T-helper 1 cell (primary cell): ENCODE measurements around the gene AREG.

Experiments used
- DNase-seq, 5 donors: peaks; one replicate each; pipeline ENCODE4 v3.0.0-alpha.2; 2012 to 2020

Gene AREG

DNA sequence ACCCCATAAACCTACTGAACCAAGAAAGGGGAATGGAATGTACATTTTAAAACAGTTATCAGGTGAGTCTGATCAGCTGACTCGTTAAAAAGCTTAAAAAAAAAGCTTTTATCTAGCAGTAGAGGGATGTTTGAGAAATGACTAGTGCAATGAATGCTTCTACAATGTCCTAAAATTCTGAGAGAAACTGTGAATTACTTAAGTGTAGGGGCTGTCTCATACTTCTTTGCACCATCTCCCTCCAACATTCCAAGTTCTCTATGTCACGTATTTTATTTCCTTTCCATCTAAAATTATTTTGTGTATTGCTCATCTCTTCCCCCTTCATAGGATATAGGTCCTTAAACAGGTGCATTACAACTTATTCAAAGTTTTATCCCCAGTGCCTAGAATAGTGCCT lies 11.9 kb upstream of the AREG start:
- DNase-seq = no peak

DNA sequence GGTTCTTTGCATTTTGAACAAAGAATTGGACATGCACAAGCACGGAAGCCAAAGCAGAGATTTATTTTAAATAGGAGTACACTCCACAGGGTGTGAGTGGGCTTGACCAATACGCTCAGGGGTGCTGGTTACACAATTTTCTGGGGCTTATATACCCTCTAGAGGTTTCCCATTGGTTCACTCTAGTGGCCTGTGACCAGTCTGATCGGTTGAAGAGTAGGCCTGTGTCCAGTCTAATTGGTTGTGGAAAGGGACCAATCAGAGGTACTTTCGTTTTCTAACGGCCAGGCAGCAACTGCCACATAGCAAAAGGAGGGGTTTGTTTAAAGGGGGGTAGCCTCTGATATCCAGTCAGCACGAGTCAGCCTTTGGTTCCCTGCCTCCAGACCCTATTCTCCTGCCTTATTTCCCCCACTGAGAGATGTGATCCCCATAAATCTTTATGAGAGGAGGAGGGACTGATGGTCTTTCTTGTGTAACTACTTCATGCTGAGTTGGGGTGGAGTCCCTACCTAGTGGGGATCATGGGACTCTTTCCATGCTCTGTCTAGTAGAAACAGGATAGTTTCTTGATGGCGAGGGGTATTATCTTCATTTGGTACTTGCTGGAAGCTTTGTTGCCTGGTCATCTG lies 11.3 kb upstream of the AREG start:
- DNase-seq = no peak

DNA sequence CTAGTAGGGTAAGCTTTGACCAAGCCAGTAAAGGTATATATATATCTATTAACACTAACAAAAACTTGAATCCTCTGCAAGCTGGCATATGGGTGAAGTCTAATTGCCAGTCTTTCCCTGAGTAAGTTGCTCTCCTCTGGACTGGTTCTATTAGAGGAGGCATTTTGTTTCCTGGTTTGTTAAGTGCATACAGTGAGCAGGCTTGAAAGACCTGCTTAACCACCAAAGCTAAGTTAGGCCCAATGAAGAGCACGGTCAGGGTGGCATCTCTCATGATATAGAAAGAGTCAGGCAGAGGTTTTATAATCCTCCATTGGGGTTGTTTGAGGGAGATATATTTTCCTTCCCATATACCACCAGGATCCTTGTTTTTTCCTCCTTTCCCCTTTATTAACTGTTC lies 9.6 kb upstream of the AREG start:
- no peak for DNase-seq

DNA sequence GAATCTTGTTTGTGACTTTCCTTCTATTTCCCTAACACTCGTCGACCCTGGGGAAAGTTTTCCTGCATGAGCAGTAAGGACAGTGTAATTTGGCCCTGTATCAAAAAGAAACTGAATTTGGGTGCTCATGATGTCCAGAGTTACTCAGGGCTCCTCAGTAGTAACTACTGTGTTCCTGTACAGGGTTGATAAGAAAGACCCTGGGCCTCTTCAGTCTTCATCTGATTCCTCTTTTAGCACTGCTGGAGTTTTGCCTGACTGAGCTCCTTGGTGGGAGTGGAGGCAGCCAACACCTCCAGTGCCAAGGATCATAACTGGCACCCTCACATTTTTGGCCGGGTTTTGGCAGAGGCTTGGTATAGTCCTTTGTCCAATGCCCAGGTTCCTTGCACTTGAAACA lies 7.1 kb upstream of the AREG start:
- DNase-seq = no peak

DNA sequence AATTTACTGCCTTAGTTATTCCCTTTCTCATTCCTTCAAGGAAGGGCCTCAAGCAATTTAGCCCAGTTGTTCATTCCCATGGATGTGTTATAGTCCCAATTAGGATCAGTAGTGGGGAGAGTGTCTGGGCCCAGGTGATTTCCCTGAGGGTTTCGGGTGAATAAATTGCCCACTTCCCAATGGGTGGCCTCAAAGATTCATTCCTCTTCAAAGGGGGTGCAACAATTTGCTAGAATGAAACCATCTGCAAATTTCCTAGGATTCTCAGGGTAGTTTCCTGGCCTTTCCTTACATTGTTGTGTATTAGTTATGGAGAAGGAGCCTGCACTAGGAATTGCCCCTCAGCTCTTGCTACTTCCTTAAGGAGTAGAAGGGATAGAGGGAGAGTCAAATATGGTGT lies 6.3 kb upstream of the AREG start:
- no peak for DNase-seq

DNA sequence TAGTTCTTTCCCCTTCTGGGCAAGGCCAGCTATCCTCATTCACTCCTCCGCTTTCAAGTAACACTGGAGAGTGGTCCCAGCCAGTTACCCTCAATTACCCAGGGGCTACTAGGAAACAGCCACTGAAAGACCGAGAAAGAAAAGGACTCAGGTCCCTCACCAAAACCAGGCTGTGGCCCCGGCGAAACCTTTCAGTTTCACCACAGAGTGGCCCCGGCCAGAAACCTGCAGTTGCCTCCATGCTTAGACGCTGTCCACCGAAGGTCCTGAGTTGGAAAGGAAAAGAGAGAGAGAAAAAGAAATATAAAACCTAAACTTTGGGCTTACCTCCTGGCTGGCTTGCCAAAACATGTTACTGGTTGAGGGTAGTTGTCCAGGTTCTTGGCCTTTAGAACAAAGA lies 5.0 kb upstream of the AREG start:
- no peak for DNase-seq

DNA sequence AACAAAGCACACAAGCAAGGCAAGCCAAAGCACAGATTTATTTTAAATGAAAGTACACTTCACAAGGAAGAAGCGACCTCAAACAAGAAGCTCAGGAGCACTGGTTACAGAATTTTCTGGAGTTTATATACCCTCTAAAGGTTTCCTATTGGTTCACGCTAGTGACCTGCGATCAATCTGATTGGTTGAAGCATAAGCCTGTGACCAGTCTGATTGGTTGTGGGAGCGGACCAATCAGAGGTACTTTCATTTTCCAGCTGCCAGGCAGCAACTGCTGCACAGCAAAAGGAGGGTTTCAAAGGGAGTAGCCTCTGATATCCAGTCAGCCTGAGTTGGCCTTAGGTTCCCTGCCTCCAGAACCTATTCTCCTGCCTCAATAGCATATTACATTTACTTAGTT lies 4.6 kb upstream of the AREG start:
- DNase-seq = no peak

DNA sequence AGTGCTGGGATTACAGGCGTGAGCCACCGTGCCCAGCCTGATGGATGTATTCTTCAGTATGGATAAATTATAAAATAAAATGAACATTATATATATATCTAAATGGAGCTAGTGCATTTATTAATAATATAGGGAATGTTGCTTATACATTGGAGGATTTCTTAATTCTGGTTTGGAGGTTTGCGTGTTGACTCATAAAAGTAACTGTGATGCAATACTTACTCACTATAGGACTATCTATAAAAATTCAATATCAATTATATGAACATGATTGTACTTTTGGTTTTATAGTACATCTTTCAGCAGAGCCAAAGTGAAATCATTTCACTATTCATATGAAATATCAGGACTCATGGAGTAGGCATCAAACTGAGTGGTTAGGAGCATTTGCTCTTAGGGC lies 3.2 kb upstream of the AREG start:
- DNase-seq = no peak

DNA sequence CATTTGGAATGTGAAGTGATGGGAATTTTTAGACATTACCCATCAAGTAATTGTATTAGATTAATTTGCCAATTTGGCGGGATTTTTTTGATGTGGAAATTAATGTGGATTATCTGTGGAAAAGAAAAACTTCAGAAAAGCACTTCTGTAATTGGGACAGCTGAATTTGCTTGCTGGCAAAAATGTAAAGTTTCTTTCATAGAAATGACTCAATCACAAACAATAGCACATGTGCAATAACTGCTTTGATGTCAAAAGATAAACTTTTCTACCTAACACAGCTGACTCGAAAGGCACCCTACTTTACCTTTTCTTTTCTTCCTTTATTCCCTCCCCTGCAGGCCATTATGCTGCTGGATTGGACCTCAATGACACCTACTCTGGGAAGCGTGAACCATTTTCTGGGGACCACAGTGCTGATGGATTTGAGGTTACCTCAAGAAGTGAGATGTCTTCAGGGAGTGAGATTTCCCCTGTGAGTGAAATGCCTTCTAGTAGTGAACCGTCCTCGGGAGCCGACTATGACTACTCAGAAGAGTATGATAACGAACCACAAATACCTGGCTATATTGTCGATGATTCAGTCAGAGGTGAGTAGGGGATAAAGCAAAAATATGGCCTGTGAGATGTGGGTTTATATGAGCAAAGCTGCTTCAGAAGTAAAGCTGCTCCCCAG lies 1.4 kb downstream of the AREG start:
- DNase-seq = no peak

DNA sequence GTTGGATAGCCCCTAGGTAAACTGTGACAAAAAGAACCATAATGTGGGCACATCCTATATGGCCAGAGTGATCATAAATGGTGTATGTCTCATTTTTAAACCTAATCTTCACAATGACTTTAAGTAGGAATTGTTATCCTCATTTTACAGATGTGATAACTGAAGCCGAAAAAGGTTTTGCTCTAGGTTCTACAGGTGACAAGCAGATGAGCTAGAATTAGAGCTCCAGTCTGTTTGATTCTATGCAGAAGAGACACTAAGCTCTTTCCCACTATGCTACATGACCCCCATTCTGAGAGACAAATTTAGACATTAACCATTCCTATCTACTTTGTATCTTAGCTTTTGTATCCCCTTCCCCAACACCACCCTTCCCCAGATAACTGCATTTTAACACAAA lies 2.0 kb downstream of the AREG start:
- DNase-seq = no peak

DNA sequence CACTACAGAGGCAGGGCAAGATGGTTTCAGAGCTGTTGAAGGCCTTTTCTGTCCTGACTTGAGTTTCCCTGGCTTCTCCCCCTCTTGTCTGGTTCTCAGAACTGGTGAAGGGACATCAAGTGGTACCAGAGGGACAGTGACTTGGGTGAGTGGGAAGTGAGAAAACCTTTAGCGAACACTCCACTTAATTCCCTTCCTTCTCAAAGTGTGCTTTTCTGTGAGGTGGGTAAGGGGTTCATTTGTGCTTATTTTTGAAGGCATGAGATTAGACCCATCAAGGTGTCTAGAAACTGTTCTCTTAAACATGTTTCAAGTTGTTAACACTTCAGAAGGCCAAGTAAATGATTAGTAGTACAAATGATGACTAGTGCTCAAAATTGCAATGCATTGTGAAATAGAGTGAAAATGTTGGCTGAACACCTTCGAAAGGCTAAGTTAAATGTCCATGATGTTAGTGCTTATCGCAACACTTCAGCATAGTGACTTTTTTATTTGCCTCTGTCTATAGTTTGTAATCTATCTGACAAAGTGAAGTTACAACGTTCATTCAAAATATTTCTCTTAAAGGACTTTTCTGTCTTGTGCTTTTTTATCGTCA lies 2.8 kb downstream of the AREG start:
- DNase-seq = no peak

DNA sequence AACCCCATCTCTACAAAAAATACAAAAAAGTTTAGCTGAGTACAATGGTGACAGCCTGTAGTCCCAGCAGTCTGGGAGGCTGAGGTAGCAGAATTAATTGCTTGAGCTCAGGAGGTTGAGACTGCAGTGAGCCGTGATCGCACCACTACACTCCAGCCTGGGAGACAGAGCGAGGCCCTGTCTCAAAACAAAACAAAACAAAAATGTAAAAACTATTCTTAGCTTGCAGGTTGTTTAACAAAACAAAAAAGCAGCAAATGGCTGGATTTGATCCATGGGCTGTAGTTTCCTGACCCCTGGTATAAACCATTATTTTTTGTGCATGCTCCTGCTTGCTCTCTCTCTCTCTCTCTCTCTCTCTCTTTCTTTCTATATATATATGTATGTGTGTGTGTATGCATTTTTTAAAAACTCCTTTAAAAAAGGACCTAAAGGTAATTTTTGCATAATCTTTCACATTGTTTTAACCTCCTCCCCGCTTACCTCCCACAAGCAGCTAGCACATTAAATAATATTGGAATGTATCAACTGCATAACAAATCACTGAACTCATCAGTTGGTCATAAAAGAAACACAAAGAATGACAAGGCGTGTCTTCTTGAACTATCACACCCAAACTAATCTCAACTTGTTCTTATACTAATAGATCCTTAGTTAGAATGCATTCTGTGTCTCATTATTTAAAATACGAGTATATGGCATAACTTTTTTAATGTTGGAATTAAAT lies 4.8 kb downstream of the AREG start:
- DNase-seq = no peak

DNA sequence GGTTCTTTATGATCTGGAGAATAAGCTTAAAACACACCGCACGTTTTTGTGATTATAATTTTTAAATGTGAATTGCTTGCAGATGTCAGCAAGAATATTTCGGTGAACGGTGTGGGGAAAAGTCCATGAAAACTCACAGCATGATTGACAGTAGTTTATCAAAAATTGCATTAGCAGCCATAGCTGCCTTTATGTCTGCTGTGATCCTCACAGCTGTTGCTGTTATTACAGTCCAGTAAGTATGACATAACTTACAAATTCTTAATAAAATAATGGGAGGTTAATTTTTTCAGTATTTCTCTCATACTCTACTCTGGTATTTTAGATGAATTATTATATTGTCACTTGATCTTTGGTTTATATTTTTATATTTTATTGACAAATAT lies 5.4 kb downstream of the AREG start:
- no peak for DNase-seq

DNA sequence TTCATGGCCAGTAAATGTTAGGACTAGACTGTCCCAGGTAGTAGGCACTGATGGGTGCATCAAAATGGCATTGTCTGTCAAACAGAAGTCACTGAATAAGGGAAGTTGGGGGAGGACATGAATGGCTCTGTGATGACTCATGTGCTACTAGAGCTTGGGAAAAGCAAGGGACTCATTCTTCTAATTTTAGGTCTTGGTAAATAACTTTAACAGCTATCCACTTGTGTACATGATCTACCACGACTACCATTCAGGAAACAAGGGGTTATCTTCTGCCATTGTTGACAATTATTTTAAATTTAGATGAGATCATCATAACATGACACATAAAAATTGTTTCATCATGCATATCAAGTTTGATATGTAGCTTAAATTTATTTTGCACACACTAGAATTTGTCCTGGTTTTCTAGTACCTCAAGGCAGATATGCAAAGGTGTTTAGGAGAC lies 6.3 kb downstream of the AREG start:
- no peak for DNase-seq

DNA sequence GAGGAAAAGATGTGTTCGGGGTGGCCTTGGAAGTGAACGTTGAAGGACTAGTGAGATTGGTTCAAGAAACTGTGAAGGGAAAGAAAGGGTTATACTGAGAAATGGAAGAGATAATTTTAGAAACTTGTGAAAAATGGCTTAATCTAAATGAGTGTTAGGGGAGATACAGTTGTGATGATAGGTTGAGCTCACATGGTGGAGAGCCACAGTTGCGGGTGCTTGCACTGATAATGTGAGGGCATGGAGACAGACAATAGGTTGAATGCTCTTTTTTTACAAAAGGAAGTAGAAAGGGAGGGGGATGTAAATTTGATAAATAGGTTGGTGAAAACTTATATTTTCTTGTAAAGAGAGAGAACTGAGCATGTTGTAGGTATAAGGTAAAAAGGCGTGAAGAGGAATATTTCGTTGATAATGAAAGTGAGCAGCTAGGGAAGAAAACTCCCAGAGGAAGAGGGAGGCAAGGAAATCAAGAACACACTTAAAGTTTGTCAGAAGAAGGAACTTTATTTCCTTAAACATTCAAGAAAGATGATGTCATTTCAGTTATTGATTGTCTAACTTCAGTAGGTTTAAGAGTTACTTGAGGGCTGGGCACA lies 8.2 kb downstream of the AREG start:
- DNase-seq = no peak

DNA sequence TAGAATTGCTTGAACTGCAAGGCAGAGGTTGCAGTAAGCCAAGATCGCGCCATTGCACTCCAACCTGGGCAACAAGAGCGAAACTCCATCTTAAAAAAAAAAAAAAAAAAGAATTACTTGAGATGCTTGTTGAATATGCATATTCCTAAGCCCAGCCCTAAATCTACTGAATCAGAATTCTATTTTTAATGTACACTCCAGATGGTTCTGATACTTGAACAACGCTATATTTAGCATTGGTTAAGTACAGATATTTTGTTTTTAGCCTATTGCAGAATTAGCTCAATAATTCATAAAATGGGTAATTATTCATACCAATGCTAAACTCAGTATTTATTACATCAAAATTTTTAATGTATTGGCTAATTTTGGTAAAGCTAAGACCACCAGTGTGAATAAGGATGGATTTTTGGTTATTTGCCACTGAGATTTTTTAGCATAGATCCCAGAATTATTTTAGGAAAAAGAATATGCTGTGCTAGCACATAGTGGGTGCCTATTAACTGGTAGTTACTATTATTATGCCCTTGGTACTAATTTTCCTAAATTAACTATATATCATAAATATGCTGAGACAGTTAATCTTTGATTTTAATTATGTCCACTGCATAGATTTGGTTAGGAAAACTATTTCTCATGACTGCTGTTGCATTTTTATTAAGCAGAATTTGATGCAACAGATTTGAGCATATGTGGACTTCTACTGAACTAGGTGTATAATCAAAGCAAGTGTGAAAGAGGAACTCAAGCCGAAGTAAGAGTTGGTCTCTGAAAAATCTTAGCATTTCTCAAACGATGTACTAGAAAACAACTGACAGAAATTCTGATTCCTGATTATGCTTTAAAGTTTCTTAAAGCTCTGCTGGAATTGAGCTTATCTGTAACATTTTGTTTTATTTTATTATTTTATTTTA lies 9.2 kb downstream of the AREG start:
- no peak for DNase-seq

DNA sequence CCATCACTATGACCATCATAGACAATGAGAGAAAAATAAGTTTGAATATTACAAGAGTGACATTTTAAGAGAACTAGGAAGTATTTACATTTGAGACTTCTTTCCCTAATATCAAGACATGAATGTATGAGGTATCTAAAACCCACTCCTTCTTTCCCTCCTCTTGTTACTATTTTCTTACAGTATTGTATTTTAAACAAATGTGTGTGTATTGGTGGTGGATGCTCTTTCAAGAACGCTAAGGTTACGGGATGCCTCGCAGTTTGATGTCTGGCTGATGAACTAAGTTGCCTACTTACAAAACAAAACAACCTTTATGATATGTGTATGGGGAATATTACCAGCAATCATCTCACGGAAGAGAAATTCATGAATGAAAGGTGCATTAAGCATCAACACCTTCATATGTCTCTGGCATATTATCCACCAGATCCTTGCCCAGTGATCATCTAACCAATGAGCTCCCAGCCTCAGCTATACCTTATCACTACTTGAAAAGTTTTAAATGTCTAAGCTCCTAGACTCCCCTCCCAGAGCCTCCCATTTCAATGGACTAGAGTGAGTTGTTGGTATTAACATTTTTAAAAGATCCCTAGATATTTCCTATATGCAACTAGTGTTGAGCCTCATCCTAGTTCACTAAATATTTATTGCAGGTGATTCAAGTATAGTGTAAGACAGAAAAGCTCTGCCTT lies 10.6 kb downstream of the AREG start:
- DNase-seq = no peak

DNA sequence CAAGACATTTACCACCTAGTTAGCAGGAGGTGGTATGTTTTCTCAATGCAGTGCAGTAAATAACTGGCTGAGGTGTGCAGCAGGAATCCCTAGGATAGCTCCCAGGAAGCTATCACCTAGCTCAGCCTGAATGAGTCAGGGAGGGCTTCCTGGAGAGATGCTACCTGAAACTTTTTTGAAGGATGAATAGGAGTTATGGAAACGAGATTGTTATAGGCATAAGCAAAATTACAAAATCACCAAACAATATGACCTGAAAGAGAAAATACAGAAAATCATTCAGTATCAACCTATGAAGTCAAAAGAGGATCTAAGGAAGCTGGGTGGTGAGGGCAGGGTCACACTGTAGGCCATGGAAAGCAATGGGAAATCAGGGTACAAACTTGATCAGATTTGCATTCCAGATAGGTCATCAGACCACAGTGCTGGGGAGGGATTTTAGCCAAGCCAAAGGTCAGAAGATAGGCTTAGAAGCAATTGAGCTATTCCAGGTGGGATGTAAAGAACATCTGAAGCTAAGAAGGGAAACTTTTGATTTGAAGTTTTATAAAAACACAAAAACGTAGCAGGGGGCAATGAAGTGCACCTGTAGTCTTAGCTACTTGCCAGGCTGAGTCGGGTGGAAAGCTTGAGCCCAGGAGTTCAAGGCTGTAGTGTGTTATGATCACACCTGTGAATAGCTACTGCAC lies 11.3 kb downstream of the AREG start:
- no peak for DNase-seq

DNA sequence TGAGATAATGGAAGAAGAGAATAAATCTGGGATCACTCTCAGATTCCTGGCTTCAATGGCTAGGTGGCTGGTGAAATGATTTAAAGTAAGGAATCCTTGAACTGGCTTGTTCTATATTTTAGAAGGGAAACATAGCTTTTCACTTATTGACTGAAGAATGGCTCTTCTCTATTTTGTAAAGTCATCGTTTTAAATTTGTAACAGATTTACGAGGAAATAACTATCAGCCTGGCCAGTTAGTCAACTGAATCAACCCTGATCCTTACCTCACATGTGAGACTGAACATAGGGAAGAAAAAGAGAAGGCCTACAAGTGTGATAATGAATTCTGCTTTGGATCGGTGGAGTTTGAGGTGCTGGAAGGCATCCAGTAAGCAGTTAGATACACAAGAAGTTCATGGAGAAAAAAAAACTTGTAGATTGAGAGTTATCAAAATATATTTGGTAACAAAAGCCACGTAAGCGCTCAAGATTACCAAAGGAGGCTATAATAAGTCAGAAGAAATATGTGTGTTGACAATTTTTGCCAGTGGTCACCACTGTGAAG lies 12.0 kb downstream of the AREG start:
- DNase-seq = no peak

DNA sequence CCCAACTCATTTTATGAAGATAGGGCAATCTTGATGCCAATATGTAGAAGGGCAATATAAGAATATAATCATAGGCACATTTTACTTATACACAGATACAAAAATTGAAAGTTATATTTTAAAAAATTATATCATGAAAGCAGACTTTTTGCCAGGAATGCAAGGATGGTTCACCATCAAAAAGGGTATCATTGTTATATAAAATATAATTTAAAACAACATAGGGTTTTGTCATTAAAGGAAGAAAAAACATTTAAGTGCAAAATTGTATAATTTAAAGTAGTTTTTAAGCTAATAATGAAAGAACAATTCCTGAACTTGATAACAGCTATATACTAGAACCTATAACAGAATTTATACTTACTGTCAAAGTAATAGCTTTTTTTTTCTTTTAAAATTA lies 15.9 kb downstream of the AREG start:
- no peak for DNase-seq

DNA sequence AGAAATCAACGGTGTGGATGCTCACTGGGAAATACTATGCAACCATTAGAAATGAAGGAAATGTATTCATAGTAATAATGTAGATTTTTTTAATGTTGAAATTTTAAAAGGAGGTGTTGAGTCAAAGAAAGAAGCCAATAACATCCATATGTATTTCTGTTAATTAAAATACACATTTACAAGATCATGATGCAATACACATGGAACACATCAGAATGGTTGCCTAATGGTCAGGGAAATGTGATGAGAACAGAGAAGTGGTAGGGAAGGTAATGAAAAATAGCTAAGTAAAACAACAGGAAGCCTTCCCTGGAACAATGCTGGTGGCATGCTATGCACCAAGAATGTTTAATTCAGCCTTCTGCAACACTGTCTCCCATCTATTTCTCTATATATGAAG lies 18.2 kb downstream of the AREG start:
- DNase-seq = no peak
